ENCODE results near the gene TMEM150B. TPM values are rescaled to one million over a fixed set of nuclear protein-coding genes. Genes with fewer than 3 reads are reported as not detected.

The TMEM150B gene
- total and polyA plus RNA-seq, 7 donors, result 2.4 to 18.7 (median 7.2) TPM; not detected in 1

GRCh38 chr19:55284405-55285058, 40.6 kb downstream of the TMEM150B start:
- intact Hi-C loops (cut with DNase I), result loop anchor here (5.0 to 10.0 kb wide), 3 partner anchors 58 to 210 kb away; partner anchors contain the start of gene RPL28
- peak overlapping the region; percentile 87 to 93 (median 90) for H3K27ac ChIP-seq

GRCh38 chr19:55283548-55284377, 41.4 kb downstream of the TMEM150B start, which contains the start of gene BRSK1:
TSS of gene BRSK1 (plus strand) at chr19:55283997. CDS start at chr19:55284443, 446 bp downstream.
- no peak for TF ChIP-seq POLR2A (IDR thresholded peaks at IDR 0.05)
- TF ChIP-seq EP300 (IDR thresholded peaks at IDR 0.05), result no peak
- TF ChIP-seq, protein P1, sequence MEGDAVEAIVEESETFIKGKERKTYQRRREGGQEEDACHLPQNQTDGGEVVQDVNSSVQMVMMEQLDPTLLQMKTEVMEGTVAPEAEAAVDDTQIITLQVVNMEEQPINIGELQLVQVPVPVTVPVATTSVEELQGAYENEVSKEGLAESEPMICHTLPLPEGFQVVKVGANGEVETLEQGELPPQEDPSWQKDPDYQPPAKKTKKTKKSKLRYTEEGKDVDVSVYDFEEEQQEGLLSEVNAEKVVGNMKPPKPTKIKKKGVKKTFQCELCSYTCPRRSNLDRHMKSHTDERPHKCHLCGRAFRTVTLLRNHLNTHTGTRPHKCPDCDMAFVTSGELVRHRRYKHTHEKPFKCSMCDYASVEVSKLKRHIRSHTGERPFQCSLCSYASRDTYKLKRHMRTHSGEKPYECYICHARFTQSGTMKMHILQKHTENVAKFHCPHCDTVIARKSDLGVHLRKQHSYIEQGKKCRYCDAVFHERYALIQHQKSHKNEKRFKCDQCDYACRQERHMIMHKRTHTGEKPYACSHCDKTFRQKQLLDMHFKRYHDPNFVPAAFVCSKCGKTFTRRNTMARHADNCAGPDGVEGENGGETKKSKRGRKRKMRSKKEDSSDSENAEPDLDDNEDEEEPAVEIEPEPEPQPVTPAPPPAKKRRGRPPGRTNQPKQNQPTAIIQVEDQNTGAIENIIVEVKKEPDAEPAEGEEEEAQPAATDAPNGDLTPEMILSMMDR (IDR thresholded peaks at IDR 0.05), result no peak
- no peak for TF ChIP-seq POLR2AphosphoS5 (IDR thresholded peaks at IDR 0.05)

More at GRCh38 chr19:55284405-55285058, 40.6 kb downstream of the TMEM150B start:
- 21 to 34% methylated on average over 16 of the region's 16 CpGs for WGBS, 2 donors
- peak overlapping the region; percentile 47 to 95 (median 80) for H3K4me3 ChIP-seq
- peaks cover 0 to 35% (median 28%) of the 10 kb centered on the region in 4 donors for H3K4me1 ChIP-seq
- TF ChIP-seq POLR2A (IDR thresholded peaks at IDR 0.05) (no peak), EP300 (IDR thresholded peaks at IDR 0.05) (no peak), POLR2AphosphoS5 (IDR thresholded peaks at IDR 0.05) (no peak)
- TF ChIP-seq, protein P1 (IDR thresholded peaks at IDR 0.05), result no peak
- peaks cover 0 to 18% (median 0%) of the 10 kb centered on the region in 4 donors for H3K36me3 ChIP-seq
- no peak for DNase-seq
- H3K9me3 ChIP-seq, result no peaks in the 10 kb centered on the region
- H3K27me3 ChIP-seq, result no peaks in the 10 kb centered on the region

DNA sequence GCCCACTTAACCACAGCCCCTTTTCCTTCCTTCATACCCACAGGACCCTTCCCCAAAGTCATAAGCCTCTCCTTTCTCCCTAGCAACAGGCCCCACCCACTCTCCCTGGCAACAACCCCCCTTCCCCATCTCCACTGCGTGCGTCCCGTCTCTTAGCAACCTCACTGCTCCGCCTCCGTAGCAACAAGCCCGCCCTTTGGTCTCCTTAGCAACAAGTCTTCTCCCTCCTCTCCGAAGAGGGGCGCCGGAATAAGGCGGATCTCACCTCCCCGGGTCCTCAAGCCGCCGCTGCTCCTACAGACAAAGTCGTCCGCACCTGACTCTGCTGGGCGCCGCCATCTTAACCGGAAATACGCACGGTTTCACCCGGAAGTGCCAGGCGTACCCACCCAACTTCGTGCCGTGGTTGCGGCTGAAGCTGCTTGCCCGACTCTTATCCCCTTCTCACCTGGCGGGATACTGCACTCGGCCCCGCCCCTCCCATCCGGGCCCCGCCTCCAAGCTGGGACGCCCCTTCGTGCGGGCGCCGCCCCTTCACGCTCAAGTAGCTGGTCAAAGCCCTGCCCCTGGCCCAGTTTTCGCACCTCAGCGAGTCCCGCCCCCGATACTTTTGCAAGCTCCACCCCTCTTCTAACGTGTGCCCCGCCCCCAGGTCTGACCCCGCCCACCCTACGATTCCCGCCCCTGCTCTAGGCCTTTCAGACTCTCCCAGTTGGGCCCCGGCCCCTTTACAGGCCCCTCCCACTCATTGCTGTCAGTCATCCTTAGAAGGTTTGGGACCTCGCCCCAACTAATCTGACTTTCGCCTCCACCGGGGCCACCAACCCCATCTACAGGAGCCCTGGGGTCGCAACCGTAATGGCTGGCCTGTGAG, 45.1 kb downstream of the TMEM150B start, which contains the start of gene HSPBP1:
Gene HSPBP1 (minus strand): TSS at position 341 of the 874 bp plus-strand sequence. CDS start 502 bp downstream, outside the sequence.
- intact Hi-C loops (cut with DNase I), result loop anchor here (1.0 to 10.0 kb wide), 4 partner anchors 21 to 215 kb away; partner anchors contain the start of genes ISOC2, PPP6R1 and RPL28
- Histone ChIP-seq H3K27me3 (no peaks in the 10 kb centered on the region), H3K27ac (peak within 1 kb of the TSS; percentile 78 to 86 (median 81)), H3K36me3 (peaks cover 0 to 23% (median 3%) of the 10 kb centered on the region in 4 donors), H3K4me1 (peaks cover 0 to 35% (median 30%) of the 10 kb centered on the region in 4 donors), H3K9me3 (no peaks in the 10 kb centered on the region), H3K4me3 (peak within 1 kb of the TSS; percentile 47 to 80 (median 68))
- peak; percentile 98 for DNase-seq
- WGBS, 2 donors, result 5 to 6% methylated on average over 52 of the region's 52 CpGs
- TF ChIP-seq, protein P1 (IDR thresholded peaks at IDR 0.05), result no peak
- TF ChIP-seq EP300 (IDR thresholded peaks at IDR 0.05), result no peak
- peak; percentile 15 to 69 (median 62) for TF ChIP-seq POLR2AphosphoS5 (IDR thresholded peaks at IDR 0.05)
- TF ChIP-seq POLR2A (IDR thresholded peaks at IDR 0.05), result no peak

More at GRCh38 chr19:55283548-55284377, 41.4 kb downstream of the TMEM150B start, which contains the start of gene BRSK1:
- 6 to 7% methylated on average over 44 of the region's 44 CpGs for WGBS, 2 donors
- Histone ChIP-seq H3K4me1 (peaks cover 0 to 42% (median 36%) of the 10 kb centered on the region in 4 donors), H3K9me3 (no peaks in the 10 kb centered on the region), H3K4me3 (peak within 1 kb of the TSS; percentile 47 to 95 (median 80)), H3K27me3 (no peaks in the 10 kb centered on the region), H3K36me3 (peaks cover 0 to 11% (median 0%) of the 10 kb centered on the region in 4 donors), H3K27ac (peak within 1 kb of the TSS; percentile 87 to 93 (median 90))
- peak; percentile 91 for DNase-seq
- intact Hi-C loops (cut with DNase I), result loop anchor here (5.0 to 10.0 kb wide), 2 partner anchors 104 to 211 kb away; partner anchors contain the start of gene RPL28

DNA sequence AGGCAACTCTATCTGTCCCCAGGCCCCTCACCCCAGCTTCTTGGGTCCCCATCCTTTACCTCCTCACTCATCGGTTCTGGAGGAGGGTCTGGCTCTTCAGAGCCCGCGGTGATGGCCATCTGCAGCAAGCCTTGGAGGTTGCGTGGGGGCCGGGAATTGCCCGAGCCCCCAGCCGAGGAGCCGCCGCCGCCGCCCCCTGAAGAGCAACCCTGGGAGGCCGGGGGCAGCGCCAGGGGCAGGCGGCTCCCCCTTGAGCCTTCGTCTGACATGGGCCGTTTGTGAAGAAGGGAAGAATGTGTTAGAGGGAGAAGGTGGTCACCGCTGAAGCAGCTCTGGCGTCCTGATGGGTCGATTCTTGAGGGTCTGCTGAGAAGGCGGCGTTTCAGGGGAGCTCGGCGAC, 45.8 kb downstream of the TMEM150B start:
- Histone ChIP-seq H3K9me3 (no peaks in the 10 kb centered on the region), H3K36me3 (peaks cover 0 to 30% (median 3%) of the 10 kb centered on the region in 4 donors), H3K27me3 (no peaks in the 10 kb centered on the region), H3K27ac (peak overlapping the region; percentile 78 to 86 (median 81)), H3K4me3 (peak overlapping the region; percentile 47 to 80 (median 68)), H3K4me1 (peaks cover 0 to 28% (median 24%) of the 10 kb centered on the region in 4 donors)
- no peak for DNase-seq
- intact Hi-C loops (cut with DNase I), result no loop called here
- TF ChIP-seq, protein P1 (IDR thresholded peaks at IDR 0.05), result no peak
- TF ChIP-seq POLR2AphosphoS5 (IDR thresholded peaks at IDR 0.05) (no peak), EP300 (IDR thresholded peaks at IDR 0.05) (no peak), POLR2A (IDR thresholded peaks at IDR 0.05) (no peak)
- 5 to 13% methylated on average over 23 of the region's 23 CpGs for WGBS, 2 donors
